GM18511 (cell line): ENCODE results near the gene FMNL2.

Experiments used
- ATAC-seq: cut with Tn5 transposase; IDR thresholded peaks from one replicate; pipeline ENCODE4 v1.9.1; 2021; ENCODE audit warnings: mild to moderate bottlenecking, moderate library complexity; ENCODE audit not compliant: unreplicated experiment

FMNL2 gene

GRCh38 chr2:152630466-152630865 lies 295.5 kb downstream of the FMNL2 start:
- ATAC-seq = no peak

- no peak for ATAC-seq
These were observed 297.8 kb downstream of the FMNL2 start for GRCh38 chr2:152632736-152633135.

- ATAC-seq = no peak
These were observed 300.8 kb downstream of the FMNL2 start for GRCh38 chr2:152635635-152636298.

GRCh38 chr2:152637251-152637650 lies 302.3 kb downstream of the FMNL2 start:
- ATAC-seq = no peak

GRCh38 chr2:152638056-152638455 lies 303.1 kb downstream of the FMNL2 start:
- ATAC-seq = no peak

GRCh38 chr2:152638590-152638989 lies 303.6 kb downstream of the FMNL2 start:
- ATAC-seq = no peak

GRCh38 chr2:152644189-152644873 lies 309.4 kb downstream of the FMNL2 start:
- no peak for ATAC-seq

- ATAC-seq = no peak
These were observed 311.3 kb downstream of the FMNL2 start for GRCh38 chr2:152646264-152646663.

- ATAC-seq = no peak
These were observed 311.8 kb downstream of the FMNL2 start for GRCh38 chr2:152646775-152647174.

- no peak for ATAC-seq
These were observed 312.6 kb downstream of the FMNL2 start for GRCh38 chr2:152647552-152647951.

GRCh38 chr2:152648336-152648735 lies 313.4 kb downstream of the FMNL2 start:
- no peak for ATAC-seq

GRCh38 chr2:152649997-152650396 lies 315.0 kb downstream of the FMNL2 start:
- no peak for ATAC-seq

GRCh38 chr2:152650768-152651371 lies 315.9 kb downstream of the FMNL2 start:
- ATAC-seq = no peak

GRCh38 chr2:152651834-152652233 lies 316.9 kb downstream of the FMNL2 start:
- ATAC-seq = no peak

- no peak for ATAC-seq
These were observed 320.9 kb downstream of the FMNL2 start for GRCh38 chr2:152655880-152656279.

GRCh38 chr2:152657043-152657442 lies 322.1 kb downstream of the FMNL2 start:
- ATAC-seq = peak; percentile 66

GRCh38 chr2:152658221-152658620 lies 323.2 kb downstream of the FMNL2 start:
- ATAC-seq = no peak

- ATAC-seq = no peak
These were observed 326.1 kb downstream of the FMNL2 start for GRCh38 chr2:152661076-152661475.

- no peak for ATAC-seq
These were observed 329.8 kb downstream of the FMNL2 start for GRCh38 chr2:152664725-152665124.

GRCh38 chr2:152674334-152674733 lies 339.4 kb downstream of the FMNL2 start:
- ATAC-seq = no peak

GRCh38 chr2:152676461-152676860 lies 341.5 kb downstream of the FMNL2 start:
- no peak for ATAC-seq

GRCh38 chr2:152678808-152679207 lies 343.8 kb downstream of the FMNL2 start:
- no peak for ATAC-seq
